KMS-11 (cell line): ENCODE data around the gene NMRK1.

Experiments
- H2AFZ ChIP-seq: fragments of 200-600 bp; sonication (generic); 2 replicates; pipeline ENCODE4 v1.6.1; 2016; ENCODE audit warnings: antibody characterized with exemption, mixed run types, low read depth
- H3K27ac ChIP-seq: fragments of 200-600 bp; sonication (generic); 2 replicates; pipeline ENCODE4 v1.6.1; 2016; ENCODE audit warnings: mild to moderate bottlenecking, mixed run types
- H3K27me3 ChIP-seq: fragments of 200-600 bp; sonication (generic); 2 replicates; pipeline ENCODE4 v1.6.1; 2017; ENCODE audit warnings: mild to moderate bottlenecking, low read depth, mixed run types, moderate library complexity; ENCODE audit not compliant: insufficient read depth
- H3K36me3 ChIP-seq: fragments of 200-600 bp; sonication (generic); 2 replicates; pipeline ENCODE4 v1.6.1; 2017; ENCODE audit warnings: mild to moderate bottlenecking, mixed run types; ENCODE audit not compliant: insufficient read depth
- H3K4me1 ChIP-seq: fragments of 200-600 bp; sonication (generic); 2 replicates; pipeline ENCODE4 v1.6.1; 2016; ENCODE audit warnings: mild to moderate bottlenecking, low read depth, mixed run types; ENCODE audit not compliant: poor library complexity, severe bottlenecking
- H3K4me2 ChIP-seq: fragments of 200-600 bp; sonication (generic); 2 replicates; pipeline ENCODE4 v1.7.0; 2016; ENCODE audit warnings: mild to moderate bottlenecking, mixed run types
- H3K4me3 ChIP-seq: fragments of 200-600 bp; sonication (generic); IDR thresholded peaks from 2 replicates; pipeline ENCODE4 v1.6.1; 2017; ENCODE audit warnings: low read depth, low read length, mixed read lengths; ENCODE audit not compliant: insufficient read depth
- H3K79me2 ChIP-seq: fragments of 200-600 bp; sonication (generic); 2 replicates; pipeline ENCODE4 v1.6.1; 2016; ENCODE audit warnings: low read depth, mixed run types; ENCODE audit not compliant: insufficient read depth
- H3K9ac ChIP-seq: fragments of 200-600 bp; sonication (generic); 2 replicates; pipeline ENCODE4 v1.6.1; 2016; ENCODE audit warnings: mild to moderate bottlenecking, mixed run types
- H4K20me1 ChIP-seq: fragments of 200-600 bp; sonication (generic); 2 replicates; pipeline ENCODE4 v1.6.1; 2016; ENCODE audit warnings: mild to moderate bottlenecking, mixed run types; ENCODE audit not compliant: insufficient read depth
- CTCF ChIP-seq: fragments of 200-600 bp; sonication (generic); conservative IDR thresholded peaks from 2 replicates; pipeline ENCODE4 v1.6.1; 2017; ENCODE audit warnings: low read depth, mild to moderate bottlenecking, antibody characterized with exemption, low read length, moderate library complexity, mixed read lengths

The NMRK1 gene

GRCh38 chr9:75108571-75108970 lies 20.6 kb upstream of the NMRK1 start:
- no peak overlapping the region for H3K9ac ChIP-seq
- peaks cover 10% of the 10 kb centered on the region for H3K79me2 ChIP-seq
- no peak overlapping the region for H2AFZ ChIP-seq
- TF ChIP-seq CTCF = no peak
- no peak overlapping the region for H3K27ac ChIP-seq
- no peak overlapping the region for H3K4me2 ChIP-seq
- no peaks in the 10 kb centered on the region for H4K20me1 ChIP-seq
- H3K4me3 ChIP-seq = no peak overlapping the region
- H3K36me3 ChIP-seq = no peaks in the 10 kb centered on the region
- no peaks in the 10 kb centered on the region for H3K27me3 ChIP-seq
- H3K4me1 ChIP-seq = no peaks in the 10 kb centered on the region

GRCh38 chr9:75106857-75107256 lies 18.9 kb upstream of the NMRK1 start:
- TF ChIP-seq CTCF = no peak
- Histone ChIP-seq H3K27me3 (no peaks in the 10 kb centered on the region), H3K4me2 (no peak overlapping the region), H3K4me3 (no peak overlapping the region), H4K20me1 (no peaks in the 10 kb centered on the region), H3K4me1 (no peaks in the 10 kb centered on the region), H3K9ac (no peak overlapping the region), H3K79me2 (peaks cover 15% of the 10 kb centered on the region), H3K36me3 (no peaks in the 10 kb centered on the region), H2AFZ (no peak overlapping the region), H3K27ac (no peak overlapping the region)

GRCh38 chr9:75105841-75106240 lies 17.9 kb upstream of the NMRK1 start:
- Histone ChIP-seq H3K27ac (no peak overlapping the region), H3K79me2 (peaks cover 8% of the 10 kb centered on the region; the same call in 1 of the 2 replicates), H3K9ac (no peak overlapping the region), H4K20me1 (no peaks in the 10 kb centered on the region), H3K4me3 (no peak overlapping the region), H3K36me3 (no peaks in the 10 kb centered on the region), H2AFZ (no peak overlapping the region), H3K27me3 (no peaks in the 10 kb centered on the region), H3K4me1 (no peaks in the 10 kb centered on the region), H3K4me2 (no peak overlapping the region)
- TF ChIP-seq CTCF = no peak

- Histone ChIP-seq H3K4me2 (no peak overlapping the region), H3K27me3 (no peaks in the 10 kb centered on the region), H3K4me3 (no peak overlapping the region), H4K20me1 (no peaks in the 10 kb centered on the region), H3K27ac (no peak overlapping the region), H3K9ac (no peak overlapping the region), H3K36me3 (no peaks in the 10 kb centered on the region), H3K4me1 (no peaks in the 10 kb centered on the region), H3K79me2 (peaks cover 5% of the 10 kb centered on the region; the same call in 1 of the 2 replicates), H2AFZ (no peak overlapping the region)
- no peak for TF ChIP-seq CTCF
Measured at GRCh38 chr9:75105019-75105540, 17.1 kb upstream of the NMRK1 start.
